AG20443 (cell line): Measurements from ENCODE around the gene KIF13A.
A peak's percentile ranks its signal among the peaks of the same experiment; 100 is the strongest.
"Not testable (repeated sequence)": the region's sequence is repeated elsewhere in the genome, so short reads cannot be mapped to it uniquely, and the experiment has no call there.

ENCODE experiments used
- DNase-seq: peaks from one replicate; pipeline ENCODE4 v3.0.0; 2012; ENCODE audit warnings: low spot score, mixed read lengths

Gene KIF13A

GRCh38 chr6:17998442-17998841 is 11.0 kb upstream of the KIF13A start:
- DNase-seq: peak; percentile 28

DNA sequence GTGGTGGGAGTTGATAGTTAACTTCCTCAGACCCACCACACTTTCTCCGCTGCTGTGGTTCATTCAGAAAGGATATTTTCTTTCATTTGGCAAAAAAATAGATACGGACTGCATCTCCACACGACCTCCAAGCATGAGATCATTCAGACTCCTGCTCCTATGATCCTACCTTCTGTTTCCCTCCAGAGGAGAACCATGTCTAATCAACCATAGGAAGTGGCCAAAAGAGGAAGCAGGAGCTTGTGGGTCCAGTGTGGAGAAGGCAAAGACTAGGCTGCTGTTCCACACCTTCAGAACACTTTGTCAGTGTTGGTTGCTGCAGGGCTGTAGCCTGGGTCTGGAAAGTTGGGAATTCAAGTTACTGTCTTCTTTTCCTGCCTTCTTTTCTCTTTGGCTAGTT is 10.6 kb upstream of the KIF13A start:
- no peak for DNase-seq

GRCh38 chr6:17995414-17995813 is 8.0 kb upstream of the KIF13A start:
- DNase-seq: no peak

DNA sequence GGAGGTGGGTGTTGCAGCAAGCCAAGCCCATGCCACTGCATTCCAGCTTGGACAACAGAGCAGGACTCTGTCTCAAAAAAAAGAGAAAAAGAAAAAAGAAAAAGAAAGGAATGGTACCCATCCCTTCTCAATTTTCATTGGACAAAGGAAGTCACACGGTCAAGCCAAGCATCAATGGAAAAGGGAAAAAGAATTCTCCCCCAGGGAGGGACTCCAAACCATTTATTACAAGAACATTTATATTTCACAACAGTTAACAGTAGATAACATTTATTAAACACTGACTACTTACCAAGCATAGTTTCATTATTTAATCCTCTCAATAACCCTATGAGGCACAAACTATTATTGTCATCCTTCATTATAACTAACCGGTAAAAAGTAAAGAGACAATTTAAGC is 6.6 kb upstream of the KIF13A start:
- no peak for DNase-seq

GRCh38 chr6:17988422-17988944 is 1.0 kb upstream of the KIF13A start:
- DNase-seq: no peak

DNA sequence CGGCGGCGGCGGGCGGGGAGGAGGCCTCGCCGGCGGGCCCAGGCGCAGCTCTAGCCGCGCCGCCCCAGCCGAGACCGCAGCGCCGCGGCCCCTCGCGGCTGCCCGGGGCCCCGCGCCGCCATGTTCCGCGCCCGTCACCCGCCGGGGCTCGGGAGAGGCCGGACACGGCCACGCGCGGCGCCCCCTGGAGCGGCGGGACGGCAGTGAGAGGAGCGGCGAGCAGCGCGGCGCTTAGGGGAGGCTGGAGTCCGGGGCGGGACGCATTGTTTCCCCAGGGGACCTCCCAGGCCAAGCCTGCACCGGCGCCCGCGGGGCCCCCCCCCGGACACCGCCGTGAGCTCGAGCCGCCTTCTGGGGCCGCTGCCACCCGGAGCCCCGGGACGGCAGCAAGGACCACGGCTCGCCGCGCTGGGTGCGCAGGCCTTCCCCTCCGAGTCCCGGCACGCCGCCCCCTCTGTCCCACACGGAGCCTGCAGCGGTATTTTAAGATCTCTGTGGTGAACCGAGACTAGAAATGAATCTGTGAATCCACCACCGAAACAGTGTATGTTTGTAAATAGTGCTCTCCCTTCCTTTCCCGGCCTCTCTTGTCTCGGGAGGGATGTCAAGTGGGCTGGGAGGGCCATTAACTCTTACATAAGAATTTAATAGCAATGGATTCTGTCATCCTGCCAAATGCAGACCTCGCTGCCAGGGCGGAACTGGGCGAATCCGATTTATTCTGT is 424 bp upstream of the KIF13A start:
- DNase-seq: peak; percentile 88

- peak; percentile 67 for DNase-seq
These were observed 584 bp downstream of the KIF13A start for GRCh38 chr6:17986656-17987446.

- no peak for DNase-seq
These were observed 1.3 kb downstream of the KIF13A start for GRCh38 chr6:17985934-17986655.

- DNase-seq: no peak
These were observed 2.4 kb downstream of the KIF13A start for GRCh38 chr6:17984812-17985670.

DNA sequence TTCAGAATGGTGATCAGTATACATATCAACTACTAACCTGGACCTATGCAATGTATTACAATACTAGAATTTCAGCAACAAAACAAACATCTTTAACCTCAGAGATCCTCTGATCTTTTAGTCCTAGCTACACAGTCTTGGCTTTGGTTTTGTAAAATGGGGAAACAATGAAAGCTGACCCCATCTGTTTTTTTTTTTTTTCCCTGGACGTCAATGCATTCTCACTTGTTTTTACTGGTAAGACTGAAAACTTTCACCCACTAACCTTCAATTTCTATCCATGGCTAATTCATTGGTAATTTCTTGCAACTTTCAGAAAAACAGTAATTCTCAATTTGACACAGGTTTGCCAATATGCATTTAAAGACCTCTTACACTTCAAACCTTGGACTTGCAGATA is 3.0 kb downstream of the KIF13A start:
- no peak for DNase-seq

DNA sequence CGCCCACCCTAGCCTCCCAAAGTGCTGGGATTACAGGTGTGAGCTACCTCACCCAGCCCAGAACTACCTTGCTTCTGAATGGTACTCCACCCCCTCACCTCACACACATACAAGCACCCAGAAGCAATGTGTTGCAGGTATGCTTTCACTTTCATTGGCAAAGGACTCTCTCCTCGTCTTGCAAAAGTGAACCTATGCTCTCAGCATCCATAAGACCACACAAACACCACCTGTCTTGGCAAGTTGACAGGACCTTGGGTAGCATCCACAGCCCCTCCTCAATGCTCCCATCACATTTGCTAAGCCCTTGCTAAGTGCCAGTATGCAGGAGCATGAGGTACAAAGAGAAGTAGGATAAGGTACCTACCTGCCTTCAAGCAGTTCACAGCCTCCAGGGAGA is 3.7 kb downstream of the KIF13A start:
- no peak for DNase-seq

DNA sequence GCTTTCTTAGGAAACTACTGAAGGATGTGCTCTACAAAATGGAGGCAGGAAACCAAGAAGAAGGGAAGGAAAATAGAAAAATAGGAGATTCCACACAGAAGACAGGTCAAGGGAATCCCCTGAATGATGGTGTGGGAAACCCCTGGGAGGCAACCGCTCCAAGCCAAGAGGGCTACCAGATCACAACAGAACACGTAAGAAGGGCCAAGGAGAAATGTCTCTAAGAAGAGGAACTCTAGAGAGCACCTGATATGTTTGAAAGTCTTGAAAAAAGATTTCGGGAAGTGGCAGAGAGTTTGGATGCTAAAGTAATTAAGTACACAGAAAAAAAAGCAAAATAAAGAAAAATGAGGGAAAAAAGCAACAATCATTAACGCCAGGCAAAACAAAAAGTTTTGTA is 7.1 kb downstream of the KIF13A start:
- DNase-seq: no peak

GRCh38 chr6:17979479-17979878 is 8.0 kb downstream of the KIF13A start:
- no peak for DNase-seq

GRCh38 chr6:17976258-17976657 is 11.2 kb downstream of the KIF13A start:
- not testable (repeated sequence) for DNase-seq

DNA sequence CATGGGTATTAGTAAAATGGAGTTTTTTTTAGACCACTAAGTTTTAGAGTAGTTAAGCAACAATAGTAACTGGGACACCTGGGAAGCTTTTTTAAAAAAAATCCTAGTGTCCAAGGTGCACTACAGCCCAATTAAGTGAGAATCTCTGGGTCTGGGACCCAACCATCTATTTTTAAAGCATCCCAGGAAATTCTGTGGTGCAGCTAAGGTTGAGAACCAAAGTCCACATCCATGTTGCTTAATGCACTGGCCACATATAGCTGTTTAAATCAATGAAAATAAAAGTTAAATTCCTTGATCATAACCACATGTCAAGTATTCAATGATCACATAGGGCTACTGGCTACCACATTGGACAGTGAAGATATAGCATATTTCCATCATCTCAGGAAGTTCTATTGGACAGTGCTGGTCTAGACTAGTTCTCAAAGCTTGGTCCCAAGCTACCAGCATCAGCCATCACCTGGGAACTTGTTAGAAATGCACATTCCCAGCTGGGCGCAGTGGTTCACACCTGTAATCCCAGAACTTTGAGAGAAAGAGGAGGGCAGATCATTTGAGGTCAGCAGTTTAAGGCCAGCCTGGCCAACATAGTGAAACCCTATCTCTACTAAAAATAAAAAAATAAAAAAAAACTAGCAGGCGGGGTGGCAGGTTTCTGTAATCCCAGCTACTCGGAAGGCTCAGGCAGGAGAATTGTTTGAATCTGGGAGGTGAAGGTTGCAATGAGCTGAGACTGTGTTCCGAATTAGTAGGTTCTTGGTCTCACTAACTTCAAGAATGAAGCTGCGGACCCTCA is 12.7 kb downstream of the KIF13A start:
- DNase-seq: no peak

DNA sequence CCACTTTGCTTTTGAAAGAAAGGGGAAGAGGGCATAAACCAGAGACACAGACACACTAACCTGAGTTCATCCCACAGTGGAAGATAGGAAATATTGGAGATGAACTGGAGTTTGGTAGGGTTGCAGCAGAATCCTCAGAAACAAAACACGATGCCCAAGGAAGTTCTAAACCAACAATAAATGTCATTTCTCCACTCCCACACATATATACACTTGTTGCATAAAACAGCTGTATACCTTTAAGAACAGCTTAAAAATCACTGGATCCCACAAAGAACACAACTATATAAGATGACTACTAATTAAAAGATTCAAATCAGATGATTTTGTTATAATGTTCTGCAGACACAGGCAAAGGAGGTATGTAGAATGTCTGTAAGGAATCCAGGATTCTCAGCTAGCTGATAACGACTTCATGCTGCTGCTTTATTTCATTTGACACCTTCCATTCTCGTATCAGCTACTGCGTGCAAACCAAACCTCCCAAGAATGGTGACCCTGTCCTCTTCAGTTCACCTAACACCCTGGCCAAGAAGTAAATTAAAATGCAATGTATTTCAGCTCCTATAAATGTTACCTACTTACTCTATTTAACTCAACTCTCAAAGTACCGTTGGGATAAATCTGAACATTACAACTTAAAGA is 14.3 kb downstream of the KIF13A start:
- no peak for DNase-seq

GRCh38 chr6:17972074-17972952 is 15.1 kb downstream of the KIF13A start:
- DNase-seq: no peak

- DNase-seq: peak; percentile 28
These were observed 16.0 kb downstream of the KIF13A start for GRCh38 chr6:17971128-17972073.
